ENCODE results near the gene PDGFD. TPM values are rescaled to one million over a fixed set of nuclear protein-coding genes. Genes with fewer than 3 reads are reported as not detected.
A peak's percentile ranks its signal among the peaks of the same experiment; 100 is the strongest.

PDGFD gene
- total RNA-seq, 1 donor from 2014 or later = 5.0 TPM

- DNase-seq (no peak), ATAC-seq (no peak)
- no peaks in the 10 kb centered on the region for H3K36me3 ChIP-seq
- H3K4me3 ChIP-seq = no peak overlapping the region
- TF ChIP-seq, protein P1, sequence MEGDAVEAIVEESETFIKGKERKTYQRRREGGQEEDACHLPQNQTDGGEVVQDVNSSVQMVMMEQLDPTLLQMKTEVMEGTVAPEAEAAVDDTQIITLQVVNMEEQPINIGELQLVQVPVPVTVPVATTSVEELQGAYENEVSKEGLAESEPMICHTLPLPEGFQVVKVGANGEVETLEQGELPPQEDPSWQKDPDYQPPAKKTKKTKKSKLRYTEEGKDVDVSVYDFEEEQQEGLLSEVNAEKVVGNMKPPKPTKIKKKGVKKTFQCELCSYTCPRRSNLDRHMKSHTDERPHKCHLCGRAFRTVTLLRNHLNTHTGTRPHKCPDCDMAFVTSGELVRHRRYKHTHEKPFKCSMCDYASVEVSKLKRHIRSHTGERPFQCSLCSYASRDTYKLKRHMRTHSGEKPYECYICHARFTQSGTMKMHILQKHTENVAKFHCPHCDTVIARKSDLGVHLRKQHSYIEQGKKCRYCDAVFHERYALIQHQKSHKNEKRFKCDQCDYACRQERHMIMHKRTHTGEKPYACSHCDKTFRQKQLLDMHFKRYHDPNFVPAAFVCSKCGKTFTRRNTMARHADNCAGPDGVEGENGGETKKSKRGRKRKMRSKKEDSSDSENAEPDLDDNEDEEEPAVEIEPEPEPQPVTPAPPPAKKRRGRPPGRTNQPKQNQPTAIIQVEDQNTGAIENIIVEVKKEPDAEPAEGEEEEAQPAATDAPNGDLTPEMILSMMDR (IDR thresholded peaks at IDR 0.05) = no peak
- H3K27me3 ChIP-seq = no peaks in the 10 kb centered on the region
- H3K9me3 ChIP-seq = no peaks in the 10 kb centered on the region
- intact Hi-C loops (cut with DNase I) = no loop called here
- peaks cover 5% of the 10 kb centered on the region for H3K4me1 ChIP-seq
- no peak overlapping the region for H3K27ac ChIP-seq
These were observed 288.0 kb downstream of the PDGFD start for GRCh38 chr11:103875855-103876510.

- no peaks in the 10 kb centered on the region for H3K9me3 ChIP-seq
- TF ChIP-seq, protein P1 (IDR thresholded peaks at IDR 0.05) = no peak
- ATAC-seq (no peak), DNase-seq (no peak)
- peaks cover 5% of the 10 kb centered on the region for H3K4me1 ChIP-seq
- H3K4me3 ChIP-seq = no peak overlapping the region
- no peak overlapping the region for H3K27ac ChIP-seq
- intact Hi-C loops (cut with DNase I) = no loop called here
- H3K27me3 ChIP-seq = no peaks in the 10 kb centered on the region
- no peaks in the 10 kb centered on the region for H3K36me3 ChIP-seq
These were observed 291.2 kb downstream of the PDGFD start for GRCh38 chr11:103872748-103873147.

DNA sequence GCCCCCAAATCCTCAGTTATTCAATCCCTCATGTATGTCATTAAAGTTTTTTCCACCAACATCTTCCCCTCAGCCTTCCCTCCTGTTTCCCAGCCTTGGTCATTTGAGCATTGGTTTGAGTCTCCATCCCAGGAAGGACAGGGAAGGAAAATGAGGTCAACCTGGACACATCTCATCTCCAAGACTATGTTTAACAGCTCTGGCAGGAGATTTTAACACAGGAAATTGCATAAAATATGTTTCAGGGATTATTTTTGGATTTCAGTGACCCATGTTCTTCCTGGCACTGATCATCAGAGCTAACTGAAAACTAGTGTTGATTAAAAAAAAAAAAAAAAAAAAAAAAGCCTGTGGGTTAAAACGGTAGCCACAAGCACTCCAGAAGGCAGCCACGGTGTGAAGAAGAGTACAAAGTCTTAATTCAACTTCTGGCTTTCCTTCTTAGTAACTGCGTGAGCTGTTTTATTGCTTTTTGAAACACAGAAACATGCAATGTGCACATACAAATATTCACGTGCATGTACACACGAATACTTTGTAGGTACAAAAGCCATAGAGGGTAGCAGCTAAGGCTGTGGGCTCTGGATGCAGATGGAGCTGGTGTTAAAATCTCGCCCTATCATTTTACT lies 291.9 kb downstream of the PDGFD start:
- no peaks in the 10 kb centered on the region for H3K9me3 ChIP-seq
- H3K36me3 ChIP-seq = no peaks in the 10 kb centered on the region
- DNase-seq (no peak), ATAC-seq (no peak)
- H3K27me3 ChIP-seq = no peaks in the 10 kb centered on the region
- H3K27ac ChIP-seq = no peak overlapping the region
- intact Hi-C loops (cut with DNase I) = no loop called here
- H3K4me1 ChIP-seq = peaks cover 5% of the 10 kb centered on the region
- TF ChIP-seq, protein P1 (IDR thresholded peaks at IDR 0.05) = no peak
- no peak overlapping the region for H3K4me3 ChIP-seq

DNA sequence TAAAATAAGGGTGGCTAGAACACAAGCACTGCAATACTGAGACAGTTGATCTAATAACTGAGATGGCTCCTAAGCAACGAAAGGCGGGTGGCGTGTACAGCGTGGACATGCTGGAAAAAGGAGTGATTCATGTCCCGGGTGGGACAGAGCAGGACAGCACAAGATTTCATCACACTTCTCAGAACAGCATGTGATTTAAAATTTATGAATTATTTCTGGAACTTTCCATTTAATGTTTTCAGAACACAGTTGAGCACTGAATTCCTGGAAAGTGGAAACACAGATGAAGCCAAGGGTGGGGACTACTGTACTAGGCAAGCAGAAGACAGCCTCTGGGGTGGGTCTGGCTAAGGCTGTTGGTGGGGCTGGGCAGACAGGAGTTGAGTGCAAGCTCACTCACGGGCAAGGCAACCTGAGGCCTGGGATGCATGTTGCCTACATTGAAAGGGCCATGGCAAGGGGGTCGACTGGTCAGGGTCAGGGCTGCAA lies 293.1 kb downstream of the PDGFD start:
- H3K27ac ChIP-seq = no peak overlapping the region
- ATAC-seq (peak; percentile 86), DNase-seq (no peak)
- no peaks in the 10 kb centered on the region for H3K36me3 ChIP-seq
- no peaks in the 10 kb centered on the region for H3K9me3 ChIP-seq
- intact Hi-C loops (cut with DNase I) = no loop called here
- no peaks in the 10 kb centered on the region for H3K27me3 ChIP-seq
- TF ChIP-seq, protein P1 (IDR thresholded peaks at IDR 0.05) = no peak
- peaks cover 5% of the 10 kb centered on the region for H3K4me1 ChIP-seq
- H3K4me3 ChIP-seq = no peak overlapping the region

GRCh38 chr11:103867481-103867880 lies 296.5 kb downstream of the PDGFD start:
- intact Hi-C loops (cut with DNase I) = no loop called here
- TF ChIP-seq, protein P1 (IDR thresholded peaks at IDR 0.05) = no peak
- ATAC-seq (no peak), DNase-seq (no peak)
- Histone ChIP-seq H3K27ac (no peak overlapping the region), H3K4me3 (no peak overlapping the region), H3K36me3 (no peaks in the 10 kb centered on the region), H3K27me3 (no peaks in the 10 kb centered on the region), H3K9me3 (no peaks in the 10 kb centered on the region), H3K4me1 (peaks cover 5% of the 10 kb centered on the region)
